Esophagus mucosa (tissue), 1 donor: ENCODE data around the gene KIRREL3. TPM values are rescaled to one million over a fixed set of nuclear protein-coding genes. Genes with fewer than 3 reads are reported as not detected.
"Not testable (repeated sequence)": the region's sequence is repeated elsewhere in the genome, so short reads cannot be mapped to it uniquely, and the experiment has no call there.

ENCODE experiments used
- ATAC-seq: fragments of 200-7000 bp; cut with Tn5 transposase; one replicate; pipeline ENCODE4 v1.9.1; 2020
- total RNA-seq: library from RNA; stranded (reverse); gene quantifications from one replicate; pipeline ENCODE4 v1.2.4, GENCODE V29; 2023
- donor health status: DM: yes; HTN: yes; CAD: no.

KIRREL3 gene
- total RNA-seq, 1 donor from 2014 or later = 0.36 TPM

DNA sequence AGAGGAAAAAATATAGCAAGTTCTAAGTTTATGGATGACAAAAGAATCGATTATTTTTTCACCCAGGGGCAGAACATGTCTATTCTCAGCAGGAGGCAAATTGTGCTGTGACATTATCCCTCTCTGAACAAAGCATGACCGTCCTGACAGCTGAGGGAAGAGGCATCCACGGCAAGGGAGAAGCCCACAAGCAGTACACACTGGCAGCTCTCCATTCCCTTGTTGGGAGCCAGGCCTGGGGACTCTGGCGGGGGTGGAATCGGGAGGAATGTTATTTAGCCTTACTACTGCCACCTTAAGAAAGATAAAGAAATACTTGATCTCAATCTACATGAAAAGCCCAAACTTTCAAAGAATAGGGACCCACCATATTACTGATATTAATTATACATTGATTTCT is 3.4 kb downstream of the KIRREL3 start:
- ATAC-seq = no peak

DNA sequence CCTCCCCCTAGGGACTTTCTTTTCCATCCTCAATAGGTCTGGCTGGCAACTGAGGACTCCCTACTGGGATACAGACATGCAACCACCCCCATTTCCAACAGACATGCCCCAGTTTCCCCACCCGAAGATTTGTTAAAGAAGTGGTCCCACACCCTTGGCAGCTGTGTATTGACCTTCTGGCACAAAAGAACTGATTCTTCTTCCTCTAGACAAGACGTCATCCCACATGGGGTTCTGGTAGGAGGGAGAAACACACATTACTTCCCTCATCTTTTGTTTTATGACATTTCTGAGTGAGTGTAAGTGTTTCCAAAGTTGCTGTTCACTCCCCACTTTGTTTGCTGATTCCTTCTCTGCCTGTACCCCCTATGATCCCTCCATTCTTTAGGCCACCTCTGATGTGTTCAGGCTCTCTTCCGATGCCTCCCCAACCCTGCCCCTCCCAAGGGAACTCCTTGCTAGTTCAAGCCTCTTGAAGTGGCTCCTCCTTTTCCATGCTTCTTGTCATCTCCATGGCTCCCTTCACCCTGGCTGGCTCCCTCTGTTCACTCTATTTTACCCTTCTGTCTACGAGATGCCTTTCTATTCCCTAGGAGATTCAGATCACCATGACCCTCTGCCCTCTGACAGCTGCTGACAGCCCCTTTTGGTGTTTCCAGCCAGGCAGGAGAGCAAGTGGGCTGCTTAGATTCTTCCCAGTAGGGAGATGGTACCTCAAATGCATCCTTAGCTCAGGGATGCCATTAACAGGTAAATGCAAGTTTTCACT is 4.3 kb downstream of the KIRREL3 start:
- ATAC-seq = no peak

DNA sequence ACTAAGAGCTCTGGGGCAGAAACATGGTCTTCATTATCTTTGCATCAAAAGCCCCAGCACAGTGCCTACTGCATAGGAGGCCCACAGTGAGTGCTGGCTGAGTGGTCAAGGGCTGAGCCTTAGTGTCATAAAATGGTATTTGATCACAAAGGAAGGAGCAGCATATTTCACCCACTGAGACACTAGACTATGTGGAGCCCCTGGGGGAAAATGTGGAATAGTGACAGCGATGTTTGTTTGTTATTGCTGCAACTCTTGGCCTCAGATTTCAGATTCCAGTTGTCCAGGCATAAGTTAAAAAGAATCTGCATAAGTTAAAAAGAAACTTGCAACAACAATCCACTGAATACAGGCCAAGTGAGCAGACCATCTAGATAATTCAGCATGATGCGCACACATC is 7.0 kb downstream of the KIRREL3 start:
- no peak for ATAC-seq

DNA sequence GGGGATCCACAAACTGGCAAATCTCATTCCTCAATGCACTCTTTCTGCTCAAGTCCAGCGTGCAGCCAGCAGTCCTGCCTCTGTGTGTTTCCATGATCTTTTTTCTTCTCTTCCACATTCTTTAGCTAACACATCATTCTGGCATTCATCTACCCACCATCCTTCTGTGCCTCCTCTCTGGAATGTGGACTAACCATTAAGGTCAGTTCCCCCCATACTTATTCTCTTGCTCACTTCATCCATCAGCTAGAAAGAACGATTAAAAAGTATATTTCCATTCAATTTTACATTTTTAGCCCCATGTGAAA is 7.8 kb downstream of the KIRREL3 start:
- no peak for ATAC-seq

DNA sequence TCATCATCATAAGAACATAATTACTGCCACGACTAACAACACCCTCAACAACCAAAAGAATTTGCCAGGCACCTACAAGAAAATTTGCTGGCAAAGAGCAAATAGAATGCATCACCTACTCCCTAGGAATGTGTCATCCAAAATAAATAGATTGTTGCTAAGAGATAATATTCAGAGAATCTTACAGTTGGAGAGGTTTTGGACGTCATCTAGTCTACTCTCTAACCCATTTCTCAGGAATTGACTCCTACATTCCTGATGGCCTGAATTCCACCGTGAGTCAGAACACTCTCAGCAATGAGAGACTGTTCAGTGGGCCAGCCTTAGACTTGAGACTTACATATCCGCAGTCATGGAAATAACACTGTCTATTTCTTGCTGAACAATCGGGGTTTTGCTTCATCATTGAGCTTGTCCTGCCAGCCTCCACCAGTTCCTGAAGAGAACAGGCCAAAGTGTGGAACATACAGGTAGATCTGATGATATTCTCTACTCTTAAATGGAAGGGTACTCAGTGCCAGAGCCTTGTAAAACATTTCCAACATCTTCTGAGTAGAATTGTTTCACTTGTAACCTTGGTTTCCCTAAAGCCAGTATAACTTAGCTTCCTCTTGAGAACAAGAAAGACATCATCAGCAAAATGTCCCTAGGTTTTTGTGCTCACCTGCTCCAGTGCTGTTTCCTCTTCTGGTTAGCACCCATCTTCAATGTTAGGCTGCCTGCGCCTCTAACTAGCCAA is 8.3 kb downstream of the KIRREL3 start:
- ATAC-seq = no peak

DNA sequence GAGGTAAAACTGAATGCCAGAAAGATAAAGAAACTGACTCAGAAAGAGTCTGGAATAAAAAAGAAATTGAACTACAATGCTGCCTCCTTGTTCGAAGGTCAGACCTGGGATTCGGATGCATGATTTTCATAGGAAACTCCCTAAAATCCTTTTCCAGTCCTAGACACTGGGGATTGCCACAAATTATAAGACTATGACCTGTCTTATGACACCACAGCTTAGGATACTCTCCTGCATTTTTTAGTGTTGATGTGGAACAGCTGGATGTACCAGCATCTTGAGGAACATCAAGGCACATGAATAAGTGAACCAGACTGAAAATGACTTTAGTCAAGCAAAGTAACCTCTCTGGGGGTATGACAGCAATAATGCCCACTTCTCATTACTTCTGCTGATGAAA is 9.0 kb downstream of the KIRREL3 start:
- ATAC-seq = no peak

DNA sequence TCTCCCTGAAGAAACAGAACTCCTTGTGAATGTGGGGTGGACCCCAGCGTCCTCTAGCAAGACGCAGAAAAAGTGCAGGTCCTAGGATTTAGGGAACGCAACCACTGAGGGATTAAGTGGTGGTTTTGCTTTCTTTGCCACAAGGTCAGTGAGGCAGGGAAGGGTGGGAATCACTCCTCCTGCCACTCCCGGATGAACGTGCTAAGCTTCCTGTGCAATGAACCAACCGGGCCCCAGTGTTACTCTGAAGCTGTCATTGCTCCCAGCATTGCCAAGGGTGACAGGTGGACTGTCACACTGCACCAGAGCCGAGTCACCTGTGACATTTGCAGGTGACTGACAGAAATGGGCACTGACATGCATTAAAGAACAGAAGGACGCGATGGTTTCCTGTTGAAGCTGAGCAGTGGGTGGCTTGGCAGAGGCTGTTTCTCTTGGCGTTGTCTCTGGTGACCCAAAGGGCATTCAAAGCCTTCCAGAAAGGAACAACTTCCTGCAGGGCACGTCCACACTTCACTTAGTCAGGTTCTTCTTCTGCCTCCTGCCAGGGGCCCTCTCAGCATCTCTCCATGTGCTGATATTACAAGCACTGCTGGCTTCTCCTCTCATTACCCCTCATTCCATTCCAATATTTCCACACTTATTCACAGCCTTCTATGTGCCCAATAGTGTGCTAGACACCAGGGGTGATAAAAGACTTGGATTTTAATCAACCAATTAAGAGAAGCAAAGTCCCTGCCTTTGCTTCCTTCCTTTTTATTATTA is 9.7 kb downstream of the KIRREL3 start:
- ATAC-seq = no peak

DNA sequence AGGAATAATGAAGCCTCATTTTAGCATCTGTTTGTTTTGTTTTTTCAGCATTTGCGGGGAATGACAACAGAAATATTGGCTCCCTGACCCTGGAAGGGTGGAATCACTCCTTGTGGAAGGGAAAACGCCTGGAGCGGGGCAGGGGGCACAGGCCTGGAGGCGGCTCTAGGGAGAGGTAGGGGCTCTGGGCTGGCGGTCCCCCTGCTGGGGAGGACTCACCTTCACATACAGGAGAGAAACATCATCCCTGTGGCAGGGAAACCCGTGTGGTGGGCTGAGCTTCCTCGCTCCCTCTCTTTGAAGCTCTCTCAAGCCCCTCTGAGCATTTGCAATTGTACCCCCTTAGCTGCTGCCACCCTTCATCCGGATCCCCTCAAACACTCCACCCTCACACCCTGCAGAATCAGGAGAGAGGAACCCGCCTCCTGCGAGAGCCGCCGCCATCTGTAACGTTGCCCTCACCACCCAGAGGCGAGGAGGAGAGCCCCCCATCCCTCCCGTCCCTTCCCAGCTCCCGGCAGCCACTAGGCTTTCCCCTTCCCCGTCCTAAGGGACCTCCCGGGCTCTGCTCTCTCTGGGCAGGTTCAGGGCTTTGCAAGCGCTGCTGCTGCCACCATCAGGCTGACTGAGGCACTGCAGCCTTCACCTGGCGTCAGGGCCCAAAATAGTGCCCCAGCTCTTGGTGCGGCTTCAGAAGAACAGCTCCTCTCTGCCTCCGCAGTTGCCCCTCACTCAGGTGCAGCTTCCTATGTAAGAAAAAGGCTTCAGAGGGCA is 10.4 kb downstream of the KIRREL3 start:
- peak; percentile 81 for ATAC-seq

DNA sequence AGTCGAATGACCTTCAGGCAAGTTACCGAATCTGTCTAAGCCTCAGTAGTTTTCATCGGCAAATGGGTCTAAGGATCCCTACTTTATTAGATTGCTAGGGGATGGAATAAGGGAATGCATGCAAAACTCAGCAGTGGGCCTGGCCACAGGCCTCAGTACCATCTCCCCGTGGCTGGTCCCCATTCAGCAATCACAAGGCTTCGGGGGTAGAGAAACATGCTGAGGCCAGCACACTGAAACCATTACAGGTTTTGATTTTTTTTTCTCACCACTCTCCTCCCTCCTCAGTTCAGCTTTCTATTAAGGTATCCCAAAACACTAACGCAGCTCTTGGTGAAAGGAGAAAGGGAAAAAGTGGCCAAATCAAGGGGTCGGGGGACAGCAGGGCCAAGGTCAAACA is 11.9 kb downstream of the KIRREL3 start:
- ATAC-seq = no peak

DNA sequence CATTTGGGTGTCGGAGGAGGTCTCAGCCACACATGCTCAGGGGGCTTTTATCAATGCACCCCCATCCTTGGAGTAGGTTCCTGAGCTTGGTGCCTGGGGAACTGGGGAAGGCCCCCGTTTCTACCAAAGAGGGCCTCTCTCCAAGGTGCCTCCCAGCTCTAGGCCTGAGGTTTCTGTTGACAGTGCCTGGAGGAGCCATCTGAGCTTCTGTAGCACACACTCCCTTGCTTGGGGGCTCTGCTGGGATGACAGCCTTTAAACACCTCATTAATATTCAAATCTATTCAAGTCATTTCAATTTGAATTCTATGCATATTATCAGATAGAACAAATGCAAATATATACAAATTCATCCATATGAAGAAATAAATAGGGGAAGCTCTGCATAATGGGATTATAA is 18.9 kb downstream of the KIRREL3 start:
- no peak for ATAC-seq

DNA sequence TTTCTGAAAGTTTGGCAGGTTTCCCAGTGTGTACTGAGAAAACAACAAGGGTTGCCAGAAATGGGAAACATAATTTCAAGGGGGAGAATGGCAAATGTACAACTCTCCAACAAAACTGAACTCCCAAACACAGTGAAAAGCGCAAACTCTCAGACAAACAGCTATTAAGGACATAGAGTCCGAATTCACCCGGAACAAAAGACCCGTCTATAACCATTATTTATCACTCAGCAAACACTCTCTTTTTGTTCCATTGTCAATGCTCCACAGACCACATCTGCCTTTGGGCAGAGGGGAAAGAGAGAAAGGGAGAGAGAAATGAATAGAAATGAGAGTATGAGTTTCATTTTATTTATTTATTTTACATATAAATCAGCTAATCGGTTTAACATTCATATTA is 21.7 kb downstream of the KIRREL3 start:
- no peak for ATAC-seq

DNA sequence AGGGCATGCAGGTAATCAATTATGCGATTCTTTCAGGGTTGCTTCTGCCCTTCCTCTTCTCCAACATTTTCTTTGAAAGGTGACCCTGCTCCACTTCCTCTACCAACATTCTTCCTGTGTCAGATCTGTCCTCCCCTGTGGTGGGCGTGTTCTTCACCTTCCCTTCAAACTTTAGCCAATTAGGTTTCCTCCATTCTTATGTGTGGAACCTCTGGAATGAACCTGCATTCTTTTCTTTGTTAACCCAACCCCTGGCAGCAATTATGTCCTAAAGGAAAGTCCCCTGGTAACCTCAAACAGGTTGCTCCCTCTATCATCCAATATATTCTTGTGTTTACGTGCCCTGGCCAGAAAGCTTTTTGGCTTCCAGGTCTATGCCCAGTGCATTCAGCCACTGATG is 22.4 kb downstream of the KIRREL3 start:
- ATAC-seq = no peak

DNA sequence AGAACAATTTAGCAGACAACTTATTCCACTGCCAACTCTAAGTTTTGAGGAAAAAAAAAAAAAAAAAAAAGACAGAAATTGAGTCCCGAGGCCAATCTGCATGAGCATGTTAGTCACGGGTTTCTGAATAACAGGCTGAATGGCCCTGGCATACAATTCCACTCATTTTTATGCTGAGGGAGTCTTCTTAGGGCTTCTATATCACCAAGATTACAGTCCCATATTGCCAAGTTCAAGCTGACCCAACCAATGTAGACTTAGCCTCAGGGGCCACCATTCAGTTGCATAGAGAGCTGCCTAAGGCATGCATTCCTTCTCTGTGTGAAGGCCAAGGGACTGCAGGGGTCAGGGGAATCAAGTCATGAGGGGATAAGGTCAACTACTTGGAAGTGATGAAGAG is 27.5 kb downstream of the KIRREL3 start:
- ATAC-seq = no peak

DNA sequence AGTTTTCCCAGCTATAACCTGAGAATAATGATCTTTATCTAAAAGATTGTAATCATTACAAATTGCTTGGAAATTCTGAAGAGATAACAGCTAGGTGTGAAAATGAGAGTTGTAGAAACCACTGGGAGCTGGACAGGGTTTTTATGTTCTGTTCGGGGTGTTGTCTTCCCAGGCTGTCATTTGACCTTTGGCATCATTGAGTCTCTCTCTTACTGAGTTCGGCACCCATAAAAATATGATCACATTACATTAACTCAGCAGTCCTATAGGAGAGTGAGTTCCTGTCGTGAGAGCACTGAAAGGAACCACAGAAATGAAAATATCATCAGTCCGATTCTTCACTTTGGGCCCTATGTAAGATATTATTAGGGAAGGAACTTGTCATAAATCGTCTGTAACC is 29.3 kb downstream of the KIRREL3 start:
- ATAC-seq = no peak

DNA sequence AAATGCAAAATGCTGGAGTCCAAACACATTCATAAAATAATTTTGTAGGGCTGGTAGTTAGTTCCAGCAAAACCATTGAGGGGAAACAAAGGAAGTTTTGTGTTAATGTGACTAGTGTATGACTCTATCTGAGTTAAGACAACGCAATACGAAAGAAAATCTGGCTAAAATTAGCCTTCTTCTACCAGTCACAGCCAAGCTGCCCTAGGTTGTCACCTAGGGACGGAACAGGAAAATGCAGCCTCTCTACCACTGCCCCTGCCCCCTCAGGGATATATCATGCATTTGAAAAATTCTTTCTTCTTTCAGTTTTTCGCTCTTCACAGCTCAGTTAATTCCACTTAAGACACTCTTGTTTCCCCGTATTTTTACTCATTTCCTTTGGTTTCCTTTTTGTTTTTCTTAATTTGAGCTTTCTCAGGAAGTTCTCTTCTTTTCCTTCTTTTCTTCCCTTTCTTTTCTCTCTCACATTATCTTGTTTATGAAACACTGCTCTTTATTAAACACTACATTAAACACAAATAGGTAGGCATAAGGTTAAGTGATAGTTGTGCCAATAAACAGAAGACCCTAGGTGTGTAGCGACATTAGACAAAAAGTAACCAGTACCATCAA is 30.6 kb downstream of the KIRREL3 start:
- no peak for ATAC-seq

DNA sequence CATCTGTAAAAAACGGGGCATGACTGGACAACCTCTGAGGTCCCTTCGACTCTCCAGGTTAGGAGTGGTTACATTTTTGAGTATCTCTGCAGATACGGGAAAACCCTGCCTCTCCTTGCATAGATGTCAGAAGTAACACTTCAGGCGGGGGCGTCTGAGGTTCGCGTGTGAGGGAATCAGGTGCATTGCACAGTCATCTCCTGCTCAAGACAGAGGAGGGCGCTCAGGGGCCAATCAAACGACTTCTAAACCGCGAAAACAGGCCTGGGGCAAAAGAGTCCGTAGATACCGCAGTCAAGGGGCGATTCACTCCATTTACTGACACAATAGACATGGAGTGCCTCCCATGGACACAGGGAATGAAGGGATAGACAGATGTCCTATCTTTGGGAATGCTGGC is 31.7 kb downstream of the KIRREL3 start:
- ATAC-seq = no peak

DNA sequence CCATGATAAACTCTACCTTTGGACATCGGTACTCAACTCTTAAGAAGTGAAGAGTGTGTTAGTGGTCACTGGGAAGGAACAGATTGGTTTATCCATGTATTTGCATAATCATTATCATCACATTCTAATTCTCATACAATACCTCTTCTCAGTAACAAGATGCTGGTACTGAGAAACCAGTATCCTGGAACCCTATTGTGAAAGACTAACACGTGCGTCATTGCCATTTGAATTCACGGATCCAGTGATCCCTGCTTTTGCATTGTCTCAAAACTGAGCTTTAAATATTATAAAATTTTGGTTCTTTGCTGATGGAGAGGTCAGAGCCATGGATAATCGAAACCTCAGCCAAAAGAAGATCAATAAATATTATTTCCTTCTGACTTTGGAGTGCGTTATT is 35.2 kb downstream of the KIRREL3 start:
- ATAC-seq = no peak

DNA sequence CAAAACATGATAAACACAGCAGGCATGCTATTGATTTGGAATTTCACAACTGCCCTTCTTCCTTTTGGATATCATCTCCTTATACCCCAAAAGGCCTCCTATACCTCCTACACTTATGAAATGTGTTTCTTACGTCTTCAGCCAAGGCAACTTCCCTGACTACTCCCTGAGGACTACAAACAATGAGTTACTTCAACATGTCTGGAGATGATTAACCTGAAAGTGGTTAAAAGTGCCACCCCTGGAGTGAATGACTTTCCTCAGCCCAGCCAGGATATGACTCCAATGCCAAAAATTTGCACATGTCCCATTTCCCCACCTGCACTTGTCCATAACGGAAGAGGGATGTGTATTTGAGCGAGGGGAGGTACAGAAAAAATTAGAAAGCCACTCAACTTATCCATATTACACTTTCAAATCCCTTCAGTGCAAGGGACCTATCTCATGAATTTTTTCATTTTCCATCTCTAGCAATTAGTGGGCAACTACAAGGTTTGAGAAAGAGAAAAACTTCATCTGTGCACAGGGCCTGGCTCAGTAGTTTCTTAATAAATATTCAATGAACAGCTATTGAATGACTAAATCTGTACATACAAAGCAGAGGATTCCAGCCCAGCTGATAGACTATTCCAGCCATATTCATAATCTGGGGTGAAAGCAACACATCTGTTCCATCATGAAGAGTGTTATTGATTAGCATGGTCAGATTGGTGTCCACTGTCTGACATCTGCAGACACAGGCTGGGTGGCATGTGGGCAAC is 36.8 kb downstream of the KIRREL3 start:
- ATAC-seq = no peak

DNA sequence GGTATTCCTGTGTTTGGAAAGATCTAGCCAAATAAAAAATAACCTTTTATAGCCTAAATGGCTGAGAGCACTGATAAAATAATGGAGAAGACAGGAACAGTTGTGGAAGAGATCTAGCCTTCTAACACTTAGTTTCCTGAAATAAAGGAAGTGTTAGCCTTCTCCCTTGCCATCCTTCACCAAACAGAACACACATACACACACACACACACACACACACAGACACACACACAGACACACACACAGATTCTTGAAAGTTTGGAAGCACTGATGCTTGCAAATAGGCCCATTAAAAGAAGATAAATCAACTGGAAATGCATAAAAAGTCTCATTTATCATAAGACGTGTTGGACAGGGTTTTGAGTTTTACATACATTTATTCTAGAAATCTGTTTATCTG is 37.5 kb downstream of the KIRREL3 start:
- ATAC-seq = no peak

DNA sequence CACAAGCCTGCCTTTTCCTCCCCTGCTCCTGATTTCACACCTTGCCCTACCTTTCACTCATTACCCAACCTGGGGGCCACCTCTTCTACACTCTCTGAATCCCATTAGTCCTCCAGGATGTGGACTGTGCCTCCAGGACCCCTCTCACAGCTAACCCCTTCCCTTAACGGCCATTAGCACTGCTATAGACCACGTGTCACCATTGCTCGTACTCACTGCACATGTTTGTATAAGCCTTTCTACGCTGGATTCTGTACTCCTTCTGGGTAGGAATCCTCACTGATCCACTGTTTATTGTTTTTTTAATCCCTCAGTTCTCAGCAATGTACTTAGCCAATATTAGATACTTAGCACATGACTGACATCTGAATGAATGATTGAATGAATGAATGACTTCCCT is 40.9 kb downstream of the KIRREL3 start:
- no peak for ATAC-seq

DNA sequence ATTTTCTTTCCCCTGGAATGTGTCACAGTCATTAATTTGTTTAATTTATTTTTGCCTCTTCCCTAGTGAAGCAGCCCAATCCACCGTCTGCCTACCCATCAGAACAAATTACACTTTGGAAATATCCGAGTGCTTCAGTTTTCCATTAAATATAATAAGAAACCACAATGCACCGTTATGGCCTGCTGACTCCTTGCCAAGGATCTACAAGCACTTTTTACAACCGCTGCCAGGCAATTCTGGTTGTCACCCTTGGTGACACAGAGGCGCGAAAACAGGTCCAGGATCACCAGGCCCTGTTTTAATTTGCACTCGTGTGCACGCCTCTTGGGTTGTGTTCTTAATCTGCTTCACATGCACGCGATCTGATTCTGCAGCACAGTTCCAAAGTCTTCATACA is 43.9 kb downstream of the KIRREL3 start:
- no peak for ATAC-seq

DNA sequence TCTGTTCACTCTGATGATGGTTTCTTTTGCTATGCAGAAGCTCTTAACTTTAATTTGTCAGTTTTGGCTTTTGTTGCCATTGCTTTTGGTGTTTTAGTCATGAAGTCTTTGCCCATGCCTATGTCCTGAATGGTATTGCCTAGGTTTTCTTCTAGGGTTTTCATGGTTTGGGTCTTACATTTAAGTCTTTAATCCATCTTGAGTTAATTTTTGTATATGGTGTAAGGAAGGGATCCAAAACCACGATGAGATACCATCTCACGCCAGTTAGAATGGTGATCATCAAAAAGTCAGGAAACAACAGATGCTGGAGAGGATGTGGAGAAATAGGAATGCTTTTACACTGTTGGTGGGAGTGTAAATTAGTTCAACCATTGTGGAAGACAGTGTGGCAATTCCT is 48.0 kb downstream of the KIRREL3 start:
- not testable (repeated sequence) for ATAC-seq
